OCI-LY1 (cell line): ENCODE results near the gene RIPK4.

Experiments used
- H2AFZ ChIP-seq: fragments of 200-600 bp; sonication (generic), shearing (Covaris generic); 2 replicates; pipeline ENCODE4 v1.6.0; 2014; ENCODE audit warnings: antibody characterized with exemption, mild to moderate bottlenecking, low read length
- H3F3A ChIP-seq: fragments of 200-600 bp; sonication (generic), shearing (Covaris generic); 2 replicates; pipeline ENCODE4 v1.6.0; 2014; ENCODE audit warnings: mild to moderate bottlenecking, antibody characterized with exemption, low read length, moderate library complexity; ENCODE audit not compliant: insufficient read depth
- H3K27ac ChIP-seq: fragments of 200-600 bp; sonication (generic); 2 replicates; pipeline ENCODE4 v1.5.1; 2014; ENCODE audit warnings: low read length, mixed run types, mild to moderate bottlenecking, low read depth; ENCODE audit not compliant: poor library complexity, severe bottlenecking
- H3K27me3 ChIP-seq: fragments of 200-600 bp; sonication (generic); 2 replicates; pipeline ENCODE4 v1.6.0; 2014; ENCODE audit warnings: antibody characterized with exemption, mild to moderate bottlenecking, low read length, moderate library complexity; ENCODE audit not compliant: insufficient read depth
- H3K36me3 ChIP-seq: fragments of 200-600 bp; sonication (generic); 2 replicates; pipeline ENCODE4 v1.6.1; 2014; ENCODE audit warnings: mild to moderate bottlenecking, antibody characterized with exemption, low read length, moderate library complexity, mixed read lengths; ENCODE audit not compliant: insufficient read depth
- H3K4me1 ChIP-seq: fragments of 200-600 bp; sonication (generic); 2 replicates; pipeline ENCODE4 v1.5.1; 2014; ENCODE audit warnings: mild to moderate bottlenecking, low read length, moderate library complexity; ENCODE audit not compliant: insufficient read depth, severe bottlenecking
- H3K4me2 ChIP-seq: fragments of 200-600 bp; sonication (generic), shearing (Covaris generic); 2 replicates; pipeline ENCODE4 v1.6.1; 2014; ENCODE audit warnings: low read length
- H3K4me3 ChIP-seq: fragments of 200-600 bp; sonication (generic); 2 replicates; pipeline ENCODE4 v1.5.1; 2014; ENCODE audit warnings: low read length, low read depth, mild to moderate bottlenecking, mixed read lengths; ENCODE audit not compliant: poor library complexity, severe bottlenecking
- H3K79me2 ChIP-seq: fragments of 200-600 bp; shearing (Covaris generic); 2 replicates; pipeline ENCODE4 v1.6.1; 2016; ENCODE audit warnings: mixed run types, low read length, mixed read lengths; ENCODE audit not compliant: insufficient read depth
- H3K9ac ChIP-seq: fragments of 200-600 bp; sonication (generic), shearing (Covaris generic); 2 replicates; pipeline ENCODE4 v1.6.1; 2014; ENCODE audit warnings: mild to moderate bottlenecking, low read length, mixed read lengths
- H3K9me2 ChIP-seq: fragments of 200-600 bp; sonication (generic), shearing (Covaris generic); 2 replicates; pipeline ENCODE4 v1.6.1; 2014; ENCODE audit warnings: low read depth, mild to moderate bottlenecking, low read length, mixed read lengths
- H3K9me3 ChIP-seq: fragments of 200-600 bp; shearing (Covaris generic); 2 replicates; pipeline ENCODE4 v1.6.1; 2014; ENCODE audit warnings: low read length, mixed read lengths
- H4K20me1 ChIP-seq: fragments of 200-600 bp; sonication (generic), shearing (Covaris generic); 2 replicates; pipeline ENCODE4 v1.6.0; 2016; ENCODE audit warnings: mild to moderate bottlenecking, low read length; ENCODE audit not compliant: insufficient read depth
- EZH2 ChIP-seq: fragments of 200-600 bp; sonication (generic), shearing (Covaris generic); IDR thresholded peaks from 2 replicates; pipeline ENCODE4 v1.8.0; 2017; ENCODE audit warnings: borderline replicate concordance, mixed run types, mild to moderate bottlenecking, antibody characterized with exemption, low read length, moderate library complexity, mixed read lengths
- TF ChIP-seq, protein P1 (sequence below): fragments of 200-600 bp; sonication (generic), shearing (Covaris generic); IDR thresholded peaks from 2 replicates; pipeline ENCODE4 v1.5.1; 2017; ENCODE audit warnings: mild to moderate bottlenecking, antibody characterized with exemption, low read length, moderate library complexity, mixed read lengths

RIPK4 gene

GRCh38 chr21:41703857-41704501 lies 62.9 kb downstream of the RIPK4 start:
- Histone ChIP-seq H3K4me3 (no peak overlapping the region), H3K9me2 (no peaks in the 10 kb centered on the region), H4K20me1 (no peaks in the 10 kb centered on the region), H3K27me3 (peaks cover 15% of the 10 kb centered on the region), H3K27ac (no peak overlapping the region), H3K9me3 (no peaks in the 10 kb centered on the region), H3K36me3 (no peaks in the 10 kb centered on the region), H3K9ac (no peak overlapping the region), H3K4me2 (no peak overlapping the region), H3K4me1 (no peaks in the 10 kb centered on the region), H2AFZ (no peak overlapping the region), H3F3A (no peaks in the 10 kb centered on the region), H3K79me2 (no peaks in the 10 kb centered on the region)
- no peak for TF ChIP-seq EZH2
- TF ChIP-seq, protein P1, sequence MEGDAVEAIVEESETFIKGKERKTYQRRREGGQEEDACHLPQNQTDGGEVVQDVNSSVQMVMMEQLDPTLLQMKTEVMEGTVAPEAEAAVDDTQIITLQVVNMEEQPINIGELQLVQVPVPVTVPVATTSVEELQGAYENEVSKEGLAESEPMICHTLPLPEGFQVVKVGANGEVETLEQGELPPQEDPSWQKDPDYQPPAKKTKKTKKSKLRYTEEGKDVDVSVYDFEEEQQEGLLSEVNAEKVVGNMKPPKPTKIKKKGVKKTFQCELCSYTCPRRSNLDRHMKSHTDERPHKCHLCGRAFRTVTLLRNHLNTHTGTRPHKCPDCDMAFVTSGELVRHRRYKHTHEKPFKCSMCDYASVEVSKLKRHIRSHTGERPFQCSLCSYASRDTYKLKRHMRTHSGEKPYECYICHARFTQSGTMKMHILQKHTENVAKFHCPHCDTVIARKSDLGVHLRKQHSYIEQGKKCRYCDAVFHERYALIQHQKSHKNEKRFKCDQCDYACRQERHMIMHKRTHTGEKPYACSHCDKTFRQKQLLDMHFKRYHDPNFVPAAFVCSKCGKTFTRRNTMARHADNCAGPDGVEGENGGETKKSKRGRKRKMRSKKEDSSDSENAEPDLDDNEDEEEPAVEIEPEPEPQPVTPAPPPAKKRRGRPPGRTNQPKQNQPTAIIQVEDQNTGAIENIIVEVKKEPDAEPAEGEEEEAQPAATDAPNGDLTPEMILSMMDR = no peak

DNA sequence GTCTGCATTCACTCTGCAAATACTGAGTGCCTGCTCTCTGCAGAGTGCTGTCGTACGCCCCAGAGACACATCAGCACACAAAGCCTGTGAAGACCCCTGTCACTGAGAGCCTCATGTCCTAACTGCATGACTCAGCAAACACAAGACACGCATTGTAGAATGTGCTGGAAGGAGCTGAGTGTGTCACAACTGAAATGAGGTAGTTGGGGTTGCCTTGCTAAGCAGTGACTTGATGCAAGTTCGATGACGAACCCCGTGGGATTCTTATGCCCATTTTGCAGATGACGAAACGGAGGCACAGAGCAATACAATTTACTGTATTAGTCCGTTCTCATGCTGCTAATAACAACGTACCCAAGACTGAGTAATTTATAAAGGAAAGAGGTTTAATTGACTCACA lies 65.1 kb downstream of the RIPK4 start:
- Histone ChIP-seq H3K27me3 (peaks cover 15% of the 10 kb centered on the region), H3K4me1 (no peaks in the 10 kb centered on the region), H3K4me2 (no peak overlapping the region), H3F3A (no peaks in the 10 kb centered on the region), H3K4me3 (no peak overlapping the region), H3K9me2 (no peaks in the 10 kb centered on the region), H4K20me1 (no peaks in the 10 kb centered on the region), H2AFZ (no peak overlapping the region), H3K9ac (no peak overlapping the region), H3K9me3 (no peaks in the 10 kb centered on the region), H3K79me2 (no peaks in the 10 kb centered on the region), H3K36me3 (no peaks in the 10 kb centered on the region), H3K27ac (no peak overlapping the region)
- TF ChIP-seq, protein P1 = no peak
- no peak for TF ChIP-seq EZH2

DNA sequence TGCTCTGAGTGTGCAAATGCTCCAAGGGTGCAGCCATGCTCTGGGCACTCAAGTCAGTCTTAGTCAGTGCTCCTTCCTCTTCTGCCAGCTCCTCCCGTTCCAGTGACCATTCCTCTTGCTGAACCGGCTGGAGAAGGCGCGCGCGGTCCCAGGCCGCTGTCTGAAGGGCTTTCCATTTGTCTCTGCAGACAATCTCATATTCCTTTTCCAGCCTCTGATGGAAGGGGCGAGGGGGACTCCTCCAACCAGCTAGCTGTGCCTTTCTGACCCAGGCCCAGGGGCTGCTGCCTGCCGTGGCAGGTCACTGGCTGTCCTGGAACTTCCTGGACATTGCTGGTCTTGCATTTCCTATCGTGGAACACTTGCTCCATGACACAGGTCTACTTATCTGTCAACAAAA lies 67.5 kb downstream of the RIPK4 start:
- Histone ChIP-seq H3F3A (no peaks in the 10 kb centered on the region), H3K4me3 (no peak overlapping the region), H3K27me3 (peaks cover 12% of the 10 kb centered on the region), H3K79me2 (no peaks in the 10 kb centered on the region), H3K9me2 (no peaks in the 10 kb centered on the region), H3K27ac (no peak overlapping the region), H4K20me1 (no peaks in the 10 kb centered on the region), H3K9ac (no peak overlapping the region), H2AFZ (no peak overlapping the region), H3K4me1 (no peaks in the 10 kb centered on the region), H3K36me3 (no peaks in the 10 kb centered on the region), H3K9me3 (no peaks in the 10 kb centered on the region), H3K4me2 (no peak overlapping the region)
- TF ChIP-seq EZH2 = no peak
- TF ChIP-seq, protein P1 = no peak
